Left lung (tissue), 10 donors: Measurements from ENCODE around the gene IQCB1. TPM values are rescaled to one million over a fixed set of nuclear protein-coding genes. Genes with fewer than 3 reads are reported as not detected.

ENCODE experiments used
- ATAC-seq: fragments of 200-7000 bp; cut with Tn5 transposase; one replicate; pipeline ENCODE4 v1.9.1; 2020; ENCODE audit warnings: moderate library complexity
- DNase-seq, 4 donors: peaks; one replicate each; pipeline ENCODE4 v3.0.0-alpha.2; 2013 to 2020
- H3K27ac ChIP-seq, 2 donors: fragments of 200-600 bp; sonication (generic) in 1 of 2; one replicate each; pipeline versions ENCODE4 v1.5.0 to v1.8.0; 2020 to 2021
- H3K27me3 ChIP-seq, 2 donors: fragments of 200-600 bp; sonication (generic) in 1 of 2; one replicate each; pipeline versions ENCODE4 v1.5.0 to v1.8.0; 2020 to 2021
- H3K36me3 ChIP-seq, 2 donors: fragments of 200-600 bp; sonication (generic) in 1 of 2; one replicate each; pipeline versions ENCODE4 v1.5.0 to v1.8.0; 2020 to 2021
- H3K4me1 ChIP-seq, 2 donors: fragments of 200-600 bp; one replicate each; pipeline ENCODE4 v1.8.0; 2021
- H3K4me3 ChIP-seq, 2 donors: fragments of 200-600 bp; sonication (generic) in 1 of 2; one replicate each; pipeline versions ENCODE4 v1.5.0 to v1.8.0; 2020 to 2021; ENCODE audit warnings: mild to moderate bottlenecking in 1 of 2
- H3K9me3 ChIP-seq, 2 donors: fragments of 200-600 bp; sonication (generic) in 1 of 2; one replicate each; pipeline versions ENCODE4 v1.5.0 to v1.8.0; 2020 to 2021
- intact Hi-C, 2 donors: fragments of 100-400 bp; cut with DNase I; formaldehyde crosslinking; loops; one replicate each; pipeline versions ENCODE4 v1.11.2 to v1.14.2; 2022
- polyA plus RNA-seq, 6 donors: library from polyadenylated mRNA; unstranded; fragments of 120-200 nt; gene quantifications; one replicate each; pipeline ENCODE4 v1.2.1, GENCODE V29; 2013; ENCODE audit not compliant: insufficient read length in 6 of 6
- total RNA-seq, 2 donors: library from RNA; stranded (reverse); fragmentation: NEBNext Ultra II Directional; extraction: Animal tissue kit (Norgen Biotek cat#: 25700); gene quantifications; one replicate each; pipeline ENCODE4 v1.2.1, GENCODE V29; 2021
- TF ChIP-seq, protein P1 (sequence below), 2 donors: fragments of 200-600 bp; sonication (generic) in 1 of 2; IDR thresholded peaks; one replicate each; pipeline versions ENCODE4 v1.5.0 to v1.8.0; 2021; ENCODE audit warnings: antibody characterized with exemption in 2 of 2
- donor health status: DM: no; HTN: yes; CAD: no.
- donor health status: DM: no; HTN: no; CAD: no.

Gene IQCB1
- total and polyA plus RNA-seq, 8 donors, result 11.9 to 50.6 (median 39.4) TPM

DNA sequence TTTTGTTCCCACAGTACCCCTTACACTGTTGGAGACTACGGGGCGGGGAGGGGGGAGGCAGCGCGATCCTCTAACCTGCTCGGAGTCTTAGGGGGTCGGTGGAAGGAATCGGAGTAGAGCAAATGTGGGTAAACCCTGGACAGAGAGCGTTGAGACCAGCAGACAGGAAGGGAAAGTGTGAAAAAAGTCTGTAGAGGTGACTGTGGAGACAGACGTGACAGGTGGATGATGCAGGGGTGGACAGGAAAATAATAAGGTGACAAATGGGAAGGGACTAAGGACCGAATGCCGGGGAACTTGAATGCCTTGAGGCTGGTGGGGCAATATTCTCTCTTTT is 573 bp upstream of the IQCB1 start:
- peak; percentile 43 for ATAC-seq
- H3K4me1 ChIP-seq, result peaks cover 7 to 21% of the 10 kb centered on the region in 2 donors
- H3K27me3 ChIP-seq, result no peaks in the 10 kb centered on the region
- H3K9me3 ChIP-seq, result no peaks in the 10 kb centered on the region
- TF ChIP-seq, protein P1, sequence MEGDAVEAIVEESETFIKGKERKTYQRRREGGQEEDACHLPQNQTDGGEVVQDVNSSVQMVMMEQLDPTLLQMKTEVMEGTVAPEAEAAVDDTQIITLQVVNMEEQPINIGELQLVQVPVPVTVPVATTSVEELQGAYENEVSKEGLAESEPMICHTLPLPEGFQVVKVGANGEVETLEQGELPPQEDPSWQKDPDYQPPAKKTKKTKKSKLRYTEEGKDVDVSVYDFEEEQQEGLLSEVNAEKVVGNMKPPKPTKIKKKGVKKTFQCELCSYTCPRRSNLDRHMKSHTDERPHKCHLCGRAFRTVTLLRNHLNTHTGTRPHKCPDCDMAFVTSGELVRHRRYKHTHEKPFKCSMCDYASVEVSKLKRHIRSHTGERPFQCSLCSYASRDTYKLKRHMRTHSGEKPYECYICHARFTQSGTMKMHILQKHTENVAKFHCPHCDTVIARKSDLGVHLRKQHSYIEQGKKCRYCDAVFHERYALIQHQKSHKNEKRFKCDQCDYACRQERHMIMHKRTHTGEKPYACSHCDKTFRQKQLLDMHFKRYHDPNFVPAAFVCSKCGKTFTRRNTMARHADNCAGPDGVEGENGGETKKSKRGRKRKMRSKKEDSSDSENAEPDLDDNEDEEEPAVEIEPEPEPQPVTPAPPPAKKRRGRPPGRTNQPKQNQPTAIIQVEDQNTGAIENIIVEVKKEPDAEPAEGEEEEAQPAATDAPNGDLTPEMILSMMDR (IDR thresholded peaks at IDR 0.05), result no peak
- intact Hi-C loops, result no loop called here
- H3K27ac ChIP-seq, result peak overlapping the region; percentile 71 to 91
- peak overlapping the region; percentile 77 to 79 for H3K4me3 ChIP-seq
- H3K36me3 ChIP-seq, result peaks cover 0 to 17% of the 10 kb centered on the region in 2 donors
- peak in 1 of 4 donors; percentile 21 for DNase-seq

DNA sequence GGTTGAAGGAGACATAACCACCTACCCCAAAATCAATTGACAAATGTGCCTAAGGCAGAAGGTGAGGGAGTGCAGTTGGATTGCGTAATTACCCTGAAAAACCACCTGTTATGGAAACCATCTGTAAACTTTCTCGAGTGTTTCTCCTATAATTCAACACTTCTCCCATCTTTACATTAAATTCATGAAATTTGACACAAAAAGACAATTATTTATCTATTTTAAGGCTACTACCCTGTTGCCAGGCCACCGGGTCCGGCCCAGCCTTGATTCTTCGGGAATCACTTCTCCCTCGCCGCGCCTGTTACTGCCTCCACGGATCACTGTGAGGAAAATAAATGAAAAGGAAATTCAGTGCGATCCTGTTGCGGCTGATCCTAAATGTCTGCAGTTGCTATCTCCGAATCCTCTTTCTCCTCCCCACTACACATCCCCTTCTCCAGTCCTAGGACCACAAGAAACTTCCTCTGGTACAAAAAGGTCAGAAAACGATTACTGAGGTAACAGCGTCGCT is 646 bp downstream of the IQCB1 start:
- intact Hi-C loops, result no loop called here
- TF ChIP-seq, protein P1 (IDR thresholded peaks at IDR 0.05), result no peak
- peaks cover 0 to 17% of the 10 kb centered on the region in 2 donors for H3K36me3 ChIP-seq
- peak overlapping the region; percentile 77 to 79 for H3K4me3 ChIP-seq
- H3K4me1 ChIP-seq, result peaks cover 7 to 21% of the 10 kb centered on the region in 2 donors
- no peaks in the 10 kb centered on the region for H3K27me3 ChIP-seq
- ATAC-seq, result peak; percentile 11
- H3K9me3 ChIP-seq, result no peaks in the 10 kb centered on the region
- peak overlapping the region; percentile 74 to 91 for H3K27ac ChIP-seq
- DNase-seq, result peak in 1 of 4 donors; percentile 14

DNA sequence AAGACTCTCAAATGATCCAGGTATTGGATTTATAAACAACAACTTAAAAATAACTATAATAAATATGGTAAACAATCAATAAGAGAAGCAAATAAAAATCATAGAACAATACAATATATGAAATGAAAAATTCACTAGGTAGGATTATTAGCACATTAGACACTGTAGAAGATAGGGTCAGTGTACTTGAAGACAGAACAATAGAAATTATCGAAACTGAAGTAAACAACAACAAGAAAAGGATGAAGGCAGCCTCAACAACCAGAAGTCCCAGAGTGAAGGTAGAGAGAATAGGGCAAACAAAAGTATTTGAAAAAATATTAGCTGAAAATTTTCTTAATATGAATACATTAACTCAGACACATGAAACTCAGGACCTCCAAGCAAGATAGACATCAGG is 11.9 kb downstream of the IQCB1 start:
- H3K27ac ChIP-seq, result no peak overlapping the region
- H3K4me1 ChIP-seq, result no peaks in the 10 kb centered on the region
- DNase-seq (no peak), ATAC-seq (no peak)
- intact Hi-C loops, result no loop called here
- no peaks in the 10 kb centered on the region for H3K27me3 ChIP-seq
- TF ChIP-seq, protein P1 (IDR thresholded peaks at IDR 0.05), result no peak
- no peak overlapping the region for H3K4me3 ChIP-seq
- H3K9me3 ChIP-seq, result peaks cover 0 to 23% of the 10 kb centered on the region in 2 donors
- peaks cover 0 to 72% of the 10 kb centered on the region in 2 donors for H3K36me3 ChIP-seq

DNA sequence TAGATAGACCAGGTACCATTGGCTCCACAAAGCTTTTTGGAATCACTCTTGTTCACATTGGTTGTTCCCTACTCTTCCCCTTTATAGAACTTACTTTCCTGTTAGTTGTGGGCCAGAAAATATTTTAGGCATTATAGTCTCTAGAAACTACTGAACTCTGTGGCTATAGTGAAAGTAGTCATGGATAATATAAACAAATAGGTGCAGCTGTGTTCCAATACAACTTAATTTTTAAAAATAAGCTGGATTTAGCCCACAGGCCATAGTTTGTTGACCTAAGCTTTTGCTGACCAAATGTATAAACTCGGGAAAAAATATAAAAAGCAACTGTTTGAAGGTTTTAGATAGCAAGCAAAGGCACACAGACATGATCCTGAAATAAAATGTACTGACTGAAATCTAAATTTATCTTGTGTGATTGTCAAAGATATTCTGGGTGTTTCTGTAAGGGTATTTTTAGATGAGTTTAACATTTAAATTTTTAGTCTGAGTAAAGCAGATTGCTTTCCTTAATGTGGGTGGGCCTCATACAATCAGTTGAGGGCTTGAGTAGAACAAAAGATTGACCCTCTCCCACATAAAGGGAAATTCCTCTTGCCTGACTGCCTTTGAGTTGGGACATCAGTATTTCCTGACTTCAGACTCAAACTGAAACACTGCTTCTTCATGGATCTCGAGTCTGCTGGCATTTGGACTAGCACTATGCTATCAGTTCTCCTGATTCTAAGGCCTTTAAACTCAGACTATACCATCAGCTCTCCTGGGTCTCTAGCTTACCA is 13.2 kb downstream of the IQCB1 start:
- intact Hi-C loops, result no loop called here
- Histone ChIP-seq H3K4me1 (no peaks in the 10 kb centered on the region), H3K4me3 (no peak overlapping the region), H3K27me3 (no peaks in the 10 kb centered on the region), H3K27ac (no peak overlapping the region), H3K36me3 (peaks cover 0 to 69% of the 10 kb centered on the region in 2 donors), H3K9me3 (peaks cover 0 to 23% of the 10 kb centered on the region in 2 donors)
- DNase-seq (no peak), ATAC-seq (no peak)
- TF ChIP-seq, protein P1 (IDR thresholded peaks at IDR 0.05), result no peak

DNA sequence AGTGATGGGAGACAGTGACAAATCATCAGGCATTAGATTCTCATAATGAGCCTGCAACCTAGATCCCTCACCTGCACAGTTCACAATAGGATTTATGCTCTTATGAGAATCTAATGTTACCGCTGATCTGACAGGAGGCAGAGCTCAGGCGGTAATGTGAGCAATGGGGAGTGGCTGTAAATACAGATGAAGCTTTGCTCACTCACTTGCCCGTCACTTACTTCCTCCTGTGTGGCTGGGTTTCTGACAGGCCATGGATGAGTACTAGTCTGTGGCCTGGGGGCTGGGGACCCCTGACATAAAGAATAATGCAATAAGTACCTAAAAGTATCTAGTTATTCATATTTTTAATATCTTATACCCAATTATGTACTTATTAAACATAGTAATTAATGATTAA is 15.6 kb downstream of the IQCB1 start:
- ATAC-seq (no peak), DNase-seq (no peak)
- intact Hi-C loops, result no loop called here
- TF ChIP-seq, protein P1 (IDR thresholded peaks at IDR 0.05), result no peak
- Histone ChIP-seq H3K27ac (no peak overlapping the region), H3K4me3 (no peak overlapping the region), H3K4me1 (no peaks in the 10 kb centered on the region), H3K36me3 (peaks cover 0 to 49% of the 10 kb centered on the region in 2 donors), H3K9me3 (peaks cover 0 to 21% of the 10 kb centered on the region in 2 donors), H3K27me3 (no peaks in the 10 kb centered on the region)
